Right lobe of liver (tissue), 4 donors: ENCODE results near the gene CUEDC2.

ENCODE experiments used
- CTCF ChIP-seq, 4 donors: fragments of 200-600 bp in 3 of 4; fragments of 450-650 bp in 1 of 4; IDR thresholded peaks; one replicate each; pipeline versions ENCODE4 v1.5.1 to v1.8.0; 2016 to 2022; ENCODE audit warnings: antibody characterized with exemption in 4 of 4, mild to moderate bottlenecking in 2 of 4
- POLR2A ChIP-seq: fragments of 450-650 bp; IDR thresholded peaks from one replicate; pipeline ENCODE4 v1.6.1; 2017; ENCODE audit warnings: antibody characterized with exemption, mild to moderate bottlenecking
- donor health status: DM: no; HTN: no; CAD: no.
- donor health status: DM: no; HTN: no; CAD: no.
- donor health status: DM: no; HTN: yes; CAD: no.

- no peak for TF ChIP-seq CTCF (IDR thresholded peaks at IDR 0.05)
- TF ChIP-seq POLR2A = no peak
Observed at GRCh38 chr10:102429468-102429867, 2.9 kb downstream of the CUEDC2 start.
